HG03060 (cell line): ENCODE results near the gene NMT1.

Source experiments
- ATAC-seq: cut with Tn5 transposase; IDR thresholded peaks from one replicate; pipeline ENCODE4 v1.9.1; 2021; ENCODE audit warnings: low read depth, moderate number of reproducible peaks; ENCODE audit not compliant: unreplicated experiment

Gene NMT1

GRCh38 chr17:45131616-45132319 lies 70.7 kb downstream of the NMT1 start:
- no peak for ATAC-seq

GRCh38 chr17:45132320-45132571 lies 71.1 kb downstream of the NMT1 start, which contains the start of gene PLCD3:
TSS of gene PLCD3 (minus strand) at chr17:45132515. CDS start at chr17:45132410, 105 bp downstream.
- ATAC-seq, result no peak

DNA sequence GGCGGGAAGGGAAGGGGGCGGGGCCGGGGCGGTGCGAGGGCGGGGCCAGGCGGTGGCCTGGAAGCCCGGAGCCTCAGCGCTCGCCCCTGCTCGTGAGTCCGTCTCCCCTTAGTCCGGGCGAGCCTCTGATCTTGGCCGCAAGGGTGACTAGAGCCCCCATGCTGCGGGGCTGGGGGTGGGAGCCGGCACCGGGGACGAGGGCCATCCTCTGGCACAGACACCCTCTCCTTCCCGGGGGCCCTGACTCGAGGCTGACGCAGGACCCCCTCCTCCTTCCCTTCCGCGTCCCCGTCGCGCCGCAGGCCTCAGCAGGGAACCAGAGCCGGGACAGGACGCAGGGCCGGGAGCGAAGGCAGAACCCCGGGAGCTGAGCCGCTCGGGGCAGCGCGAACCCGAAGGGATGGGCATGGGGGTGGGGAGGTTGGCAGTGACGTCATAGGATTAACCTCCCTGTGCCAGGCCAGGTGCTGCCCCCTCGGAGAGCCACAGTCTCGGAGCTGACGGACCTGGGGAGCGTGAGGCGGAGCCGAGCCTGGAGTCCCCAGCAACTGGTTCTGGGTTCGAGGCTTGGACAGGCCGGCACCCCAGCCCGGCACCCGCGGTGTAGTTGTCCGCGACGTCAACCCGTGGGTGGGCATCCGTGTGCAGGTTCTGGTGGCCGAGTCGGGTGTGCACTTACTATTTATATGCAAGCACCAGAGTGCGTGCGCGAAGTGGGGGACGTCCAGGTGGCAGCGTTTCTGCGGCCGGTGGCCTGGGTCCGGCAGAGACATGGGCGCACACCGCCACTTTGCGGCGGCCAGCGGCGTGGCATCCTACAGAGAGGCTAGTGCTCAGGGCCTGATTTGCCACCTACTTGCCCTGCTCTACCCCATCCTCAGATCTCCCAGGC lies 71.7 kb downstream of the NMT1 start:
- no peak for ATAC-seq

DNA sequence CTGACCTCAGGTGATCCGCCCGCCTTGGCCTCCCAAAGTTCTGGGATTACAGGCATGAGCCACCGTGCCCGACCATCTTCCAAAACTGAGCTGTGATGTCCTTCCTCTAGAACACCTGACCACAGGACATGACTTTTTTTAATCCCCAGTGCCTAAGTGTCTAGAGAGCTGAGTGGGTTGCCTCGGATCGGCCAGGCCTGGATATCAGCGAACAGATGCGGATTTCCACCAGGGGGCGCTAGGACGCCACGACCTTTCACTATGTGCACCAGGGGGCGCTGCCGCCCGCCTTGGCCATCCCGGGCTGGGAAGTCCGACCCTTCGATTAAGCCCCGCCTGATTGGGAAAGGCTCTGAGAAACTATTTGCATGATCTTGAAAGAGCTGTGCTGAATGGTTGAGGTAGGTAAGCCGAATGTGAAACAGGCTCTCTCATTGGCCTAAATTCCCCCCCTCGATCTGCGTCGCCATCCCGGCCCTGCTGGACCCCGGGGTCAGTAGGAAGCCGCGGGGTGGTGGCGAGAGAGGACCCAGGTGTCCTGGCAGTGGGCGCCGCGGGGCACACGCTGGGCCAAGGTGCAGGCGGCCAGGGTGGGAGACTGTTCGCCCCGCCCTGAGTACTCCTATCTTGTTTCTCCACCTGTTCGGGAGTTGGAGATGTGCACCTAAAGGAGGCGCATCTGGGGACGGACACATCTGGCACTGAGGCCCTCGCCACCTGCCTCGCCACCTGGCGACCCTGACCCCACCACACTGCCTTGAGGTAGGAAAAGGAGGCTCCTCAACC lies 74.3 kb downstream of the NMT1 start, which contains the start of gene ACBD4:
ACBD4 (plus strand) TSS at position 496 of the 786 bp plus-strand sequence. CDS start 458 bp downstream, outside the sequence.
- ATAC-seq, result peak; percentile 69

DNA sequence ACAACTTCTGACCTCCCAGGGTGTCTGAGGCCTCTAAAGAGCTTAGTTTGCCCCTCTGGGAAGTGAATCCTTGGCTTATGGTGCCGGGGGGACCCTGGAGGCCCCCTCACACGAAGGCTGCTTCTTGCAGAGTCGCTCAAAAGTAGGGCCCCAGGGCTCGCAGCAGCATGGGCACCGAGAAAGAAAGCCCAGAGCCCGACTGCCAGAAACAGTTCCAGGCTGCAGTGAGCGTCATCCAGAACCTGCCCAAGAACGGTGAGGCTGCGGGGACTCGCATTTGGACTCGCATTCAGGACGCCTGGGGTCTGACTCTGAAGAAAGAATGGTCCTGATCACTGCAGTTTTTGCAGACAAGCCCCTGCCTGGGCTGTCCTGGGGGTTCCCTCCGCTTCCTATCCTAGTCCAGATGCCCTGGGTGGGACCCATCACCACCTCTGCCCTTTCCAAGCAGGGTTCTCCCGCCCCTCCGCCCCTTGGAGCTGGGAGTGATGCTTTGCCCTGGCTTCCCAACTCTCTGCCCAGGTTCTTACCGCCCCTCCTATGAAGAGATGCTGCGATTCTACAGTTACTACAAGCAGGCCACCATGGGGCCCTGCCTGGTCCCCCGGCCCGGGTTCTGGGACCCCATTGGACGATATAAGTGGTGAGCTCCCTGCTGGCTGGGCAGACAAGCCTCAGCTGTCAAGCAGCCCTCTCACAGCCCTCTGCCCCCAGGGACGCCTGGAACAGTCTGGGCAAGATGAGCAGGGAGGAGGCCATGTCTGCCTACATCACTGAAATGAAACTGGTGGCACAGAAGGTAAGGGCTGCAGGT lies 75.1 kb downstream of the NMT1 start:
- ATAC-seq, result no peak

DNA sequence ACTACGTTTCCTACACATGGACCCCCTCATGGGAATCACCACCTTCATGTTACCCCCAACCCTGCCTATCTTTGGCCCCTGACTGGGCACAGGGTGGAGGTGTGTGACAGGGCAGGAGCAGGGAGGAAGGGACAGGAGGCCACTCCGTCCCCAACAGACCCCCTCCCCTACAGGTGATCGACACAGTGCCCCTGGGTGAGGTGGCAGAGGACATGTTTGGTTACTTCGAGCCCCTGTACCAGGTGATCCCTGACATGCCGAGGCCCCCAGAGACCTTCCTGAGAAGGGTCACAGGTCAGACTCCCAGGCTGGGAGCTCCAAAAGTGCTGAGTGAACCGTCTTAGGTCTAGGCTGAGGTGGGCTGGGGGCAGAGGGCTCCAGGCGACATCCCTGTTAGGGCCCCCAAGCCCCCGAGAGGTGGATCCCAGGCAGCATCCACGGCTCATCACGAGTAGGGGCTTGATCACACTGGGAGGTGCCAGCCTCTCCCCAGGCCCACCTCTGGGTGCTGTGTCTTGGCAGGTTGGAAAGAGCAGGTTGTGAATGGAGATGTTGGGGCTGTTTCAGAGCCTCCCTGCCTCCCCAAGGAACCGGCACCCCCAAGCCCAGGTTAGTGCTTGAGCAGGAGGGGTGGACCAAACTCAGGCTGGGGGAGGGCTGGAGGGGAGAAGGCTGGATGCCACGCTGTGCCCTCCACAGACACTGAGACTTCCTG lies 75.9 kb downstream of the NMT1 start:
- no peak for ATAC-seq

DNA sequence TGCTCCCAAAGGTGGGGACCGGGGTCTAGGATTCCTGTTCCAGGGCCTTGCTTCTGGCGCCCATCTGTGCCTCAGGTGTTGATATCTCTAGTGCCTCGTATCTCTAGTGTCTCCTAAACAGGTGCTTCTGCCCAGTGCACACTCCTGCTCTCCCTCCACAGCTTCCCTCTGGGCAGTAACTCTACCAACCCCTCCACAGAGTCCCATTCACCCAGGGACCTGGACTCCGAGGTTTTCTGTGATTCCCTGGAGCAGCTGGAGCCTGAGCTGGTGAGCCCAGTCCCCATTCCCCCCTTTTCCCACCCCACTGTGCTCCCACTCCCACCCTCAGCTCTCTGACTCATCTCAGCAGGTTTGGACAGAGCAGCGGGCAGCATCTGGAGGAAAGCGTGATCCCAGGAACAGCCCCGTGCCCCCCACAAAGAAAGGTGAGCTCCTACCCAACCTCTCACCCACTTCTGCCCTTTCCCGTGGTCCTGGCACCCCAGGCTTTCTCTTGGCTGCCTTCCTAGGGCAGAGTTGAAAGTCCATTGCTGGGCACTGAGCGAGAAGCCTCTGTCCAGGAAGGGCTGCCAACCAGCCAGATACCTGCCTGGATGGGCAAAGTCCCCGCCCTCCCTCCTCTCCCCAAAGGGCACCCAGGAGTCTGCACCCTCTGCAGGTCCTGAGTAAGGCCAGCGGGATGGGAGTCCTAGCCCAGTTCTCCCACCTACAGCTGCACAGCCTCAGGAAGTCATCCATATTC lies 76.6 kb downstream of the NMT1 start:
- ATAC-seq, result no peak

- no peak for ATAC-seq
Observed at GRCh38 chr17:45138911-45139532, 77.9 kb downstream of the NMT1 start.

GRCh38 chr17:45139533-45139920 lies 78.4 kb downstream of the NMT1 start:
- no peak for ATAC-seq

DNA sequence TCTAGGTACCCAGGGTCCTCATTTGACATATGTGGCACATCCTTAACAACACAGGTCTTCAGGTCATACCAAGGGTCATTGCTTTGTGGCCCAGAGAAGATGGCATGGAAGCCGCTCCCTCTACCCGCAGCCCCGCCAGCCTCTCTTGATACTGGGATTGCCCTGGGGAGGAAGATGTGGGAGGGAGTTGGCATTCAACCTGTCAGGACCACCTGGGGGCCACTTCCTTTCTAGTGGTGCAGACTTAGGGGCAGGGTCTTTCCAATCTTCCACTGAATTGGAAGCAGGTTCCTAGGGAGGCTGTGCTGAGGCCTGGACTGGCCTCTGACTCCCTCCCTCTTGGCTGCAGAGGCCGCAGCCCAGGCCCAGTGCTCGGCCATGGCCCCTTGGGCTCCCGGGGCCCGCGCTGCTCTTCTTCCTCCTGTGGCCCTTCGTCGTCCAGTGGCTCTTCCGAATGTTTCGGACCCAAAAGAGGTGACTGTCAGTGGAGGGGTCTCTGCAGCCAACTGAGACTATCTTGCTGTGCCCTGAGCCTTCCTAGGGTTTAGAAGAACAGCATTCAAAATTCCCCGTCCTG lies 82.1 kb downstream of the NMT1 start:
- ATAC-seq, result no peak

DNA sequence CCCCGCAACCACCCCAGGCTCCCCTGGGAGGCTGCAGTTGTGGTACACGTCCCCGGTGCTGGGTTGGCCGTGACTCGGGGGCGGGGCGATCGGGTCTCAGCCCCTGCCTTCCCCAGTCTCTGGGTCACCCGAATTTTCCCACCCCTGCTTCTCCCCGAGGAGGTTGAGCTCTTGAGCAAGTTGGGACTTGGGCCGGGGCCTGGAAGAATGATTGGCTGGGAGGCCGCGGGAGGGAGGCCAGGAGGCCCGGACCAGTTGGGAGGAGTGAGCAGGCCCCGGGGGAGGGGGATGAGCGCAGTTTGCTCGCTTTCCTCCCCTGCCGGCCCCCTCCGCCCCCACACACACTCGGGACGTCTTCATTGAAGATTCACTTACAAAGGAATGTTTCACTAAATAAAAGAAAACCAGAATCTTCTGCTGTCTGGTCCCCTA lies 82.7 kb downstream of the NMT1 start:
- ATAC-seq, result no peak

GRCh38 chr17:45144199-45145034 lies 83.3 kb downstream of the NMT1 start:
- ATAC-seq, result no peak

- ATAC-seq, result no peak
Observed at GRCh38 chr17:45145035-45145389, 83.9 kb downstream of the NMT1 start.

- ATAC-seq, result no peak
Observed at GRCh38 chr17:45146166-45146565, 85.0 kb downstream of the NMT1 start.

GRCh38 chr17:45146592-45146889 lies 85.4 kb downstream of the NMT1 start:
- ATAC-seq, result no peak

GRCh38 chr17:45146890-45147580 lies 85.9 kb downstream of the NMT1 start:
- no peak for ATAC-seq

DNA sequence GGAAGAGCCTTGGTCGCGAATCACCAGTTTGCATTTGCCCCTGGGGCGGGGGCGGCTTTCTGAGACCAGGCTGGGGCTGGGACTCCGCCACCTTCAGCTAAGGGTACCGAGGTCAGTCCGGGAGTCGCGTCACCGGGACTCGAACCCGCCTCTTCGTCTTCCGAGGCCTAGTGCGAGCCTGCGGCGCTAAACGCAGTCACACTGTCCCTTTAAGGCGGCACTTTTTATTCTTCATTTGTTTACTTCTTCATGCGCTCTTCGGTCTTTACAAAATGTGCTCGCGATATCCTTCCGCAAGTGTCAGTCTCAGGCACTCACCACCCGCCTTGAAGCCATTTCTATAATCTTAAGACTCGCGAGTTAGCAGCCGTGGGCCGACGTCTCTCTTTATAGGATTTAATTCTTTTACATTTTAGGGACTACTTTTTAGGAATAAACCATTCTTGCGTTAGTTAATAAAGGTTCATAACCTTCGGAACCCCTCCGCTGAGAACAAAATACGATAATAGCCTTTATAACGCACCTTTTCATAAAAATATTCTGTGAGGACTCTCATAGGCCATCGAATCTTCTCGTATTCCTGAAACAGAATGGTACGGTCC lies 86.6 kb downstream of the NMT1 start:
- no peak for ATAC-seq
